Kidney epithelial cell (primary cell): ENCODE results near the gene ELK1. TPM values are rescaled to one million over a fixed set of nuclear protein-coding genes. Genes with fewer than 3 reads are reported as not detected.

Experiments
- DNase-seq: peaks from one replicate; pipeline ENCODE4 v3.0.0-alpha.2; 2010; ENCODE audit warnings: low read depth
- H3K27me3 ChIP-seq: 2 replicates; pipeline ENCODE4 v1.6.0; 2011; ENCODE audit warnings: low read length; ENCODE audit not compliant: control insufficient read depth, insufficient read depth
- H3K36me3 ChIP-seq: 2 replicates; pipeline ENCODE4 v1.5.1; 2011; ENCODE audit warnings: low read length; ENCODE audit not compliant: control insufficient read depth, insufficient read depth
- H3K4me3 ChIP-seq: 2 replicates; pipeline ENCODE4 v1.5.1; 2011; ENCODE audit warnings: low read depth, mild to moderate bottlenecking, control low read depth, low read length
- total RNA-seq: library from RNA; depleted of rRNA; stranded (reverse); fragments of >200 nt; gene quantifications from 2 replicates; pipeline ENCODE4 v1.2.3, GENCODE V29; 2015
- TF ChIP-seq, protein P1 (sequence below): IDR thresholded peaks from 2 replicates; pipeline ENCODE4 v1.5.1; 2011; ENCODE audit warnings: mild to moderate bottlenecking, moderate library complexity, low read length, control low read depth, inconsistent platforms; ENCODE audit not compliant: insufficient read depth, poor library complexity, severe bottlenecking

The ELK1 gene
- total RNA-seq, 1 donor from 2014 or later = 36.0 TPM

DNA sequence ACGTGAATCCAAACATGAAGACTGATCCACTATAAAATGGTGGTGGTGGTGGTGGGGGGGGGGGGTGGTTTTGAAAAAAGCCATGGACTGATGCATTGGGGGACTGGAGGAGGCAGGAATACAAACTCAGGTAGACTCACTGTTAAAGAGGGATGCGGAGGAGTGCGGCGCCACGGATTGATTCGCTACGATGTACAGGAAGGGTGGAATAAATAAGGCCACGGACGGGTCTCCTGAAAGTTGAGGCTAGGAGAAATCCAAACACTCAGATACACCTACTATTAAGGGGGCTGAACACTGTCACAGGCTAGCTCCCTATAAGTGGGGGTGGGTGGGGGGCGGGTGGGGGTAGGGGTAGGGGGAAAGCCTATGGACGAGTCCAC, 591 bp downstream of the ELK1 start:
- H3K4me3 ChIP-seq = peak overlapping the region; percentile 81
- no peaks in the 10 kb centered on the region for H3K27me3 ChIP-seq
- H3K36me3 ChIP-seq = peaks cover 2% of the 10 kb centered on the region
- no peak for DNase-seq
- TF ChIP-seq, protein P1, sequence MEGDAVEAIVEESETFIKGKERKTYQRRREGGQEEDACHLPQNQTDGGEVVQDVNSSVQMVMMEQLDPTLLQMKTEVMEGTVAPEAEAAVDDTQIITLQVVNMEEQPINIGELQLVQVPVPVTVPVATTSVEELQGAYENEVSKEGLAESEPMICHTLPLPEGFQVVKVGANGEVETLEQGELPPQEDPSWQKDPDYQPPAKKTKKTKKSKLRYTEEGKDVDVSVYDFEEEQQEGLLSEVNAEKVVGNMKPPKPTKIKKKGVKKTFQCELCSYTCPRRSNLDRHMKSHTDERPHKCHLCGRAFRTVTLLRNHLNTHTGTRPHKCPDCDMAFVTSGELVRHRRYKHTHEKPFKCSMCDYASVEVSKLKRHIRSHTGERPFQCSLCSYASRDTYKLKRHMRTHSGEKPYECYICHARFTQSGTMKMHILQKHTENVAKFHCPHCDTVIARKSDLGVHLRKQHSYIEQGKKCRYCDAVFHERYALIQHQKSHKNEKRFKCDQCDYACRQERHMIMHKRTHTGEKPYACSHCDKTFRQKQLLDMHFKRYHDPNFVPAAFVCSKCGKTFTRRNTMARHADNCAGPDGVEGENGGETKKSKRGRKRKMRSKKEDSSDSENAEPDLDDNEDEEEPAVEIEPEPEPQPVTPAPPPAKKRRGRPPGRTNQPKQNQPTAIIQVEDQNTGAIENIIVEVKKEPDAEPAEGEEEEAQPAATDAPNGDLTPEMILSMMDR = no peak

DNA sequence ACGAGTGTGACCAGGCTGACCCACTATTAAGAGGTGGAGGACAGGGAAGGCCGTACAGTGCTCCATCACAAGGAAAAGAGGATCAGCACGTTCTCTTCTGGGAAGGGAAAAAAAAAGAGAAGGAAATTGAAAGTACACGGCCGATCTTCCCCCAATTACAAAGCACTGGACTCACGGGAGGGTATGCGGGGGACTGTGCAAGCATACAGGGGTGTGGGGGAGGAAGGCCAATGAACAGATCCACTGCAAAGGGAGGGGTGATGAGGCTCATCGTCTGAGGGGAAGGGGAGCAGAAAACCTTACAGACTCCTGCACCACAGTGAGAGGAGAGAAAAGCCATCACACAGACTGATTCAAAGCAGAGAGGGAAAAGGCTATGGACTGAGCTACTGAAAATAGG, 1.1 kb downstream of the ELK1 start:
- TF ChIP-seq, protein P1 = no peak
- no peaks in the 10 kb centered on the region for H3K27me3 ChIP-seq
- DNase-seq = no peak
- peaks cover 2% of the 10 kb centered on the region for H3K36me3 ChIP-seq
- peak overlapping the region; percentile 81 for H3K4me3 ChIP-seq

DNA sequence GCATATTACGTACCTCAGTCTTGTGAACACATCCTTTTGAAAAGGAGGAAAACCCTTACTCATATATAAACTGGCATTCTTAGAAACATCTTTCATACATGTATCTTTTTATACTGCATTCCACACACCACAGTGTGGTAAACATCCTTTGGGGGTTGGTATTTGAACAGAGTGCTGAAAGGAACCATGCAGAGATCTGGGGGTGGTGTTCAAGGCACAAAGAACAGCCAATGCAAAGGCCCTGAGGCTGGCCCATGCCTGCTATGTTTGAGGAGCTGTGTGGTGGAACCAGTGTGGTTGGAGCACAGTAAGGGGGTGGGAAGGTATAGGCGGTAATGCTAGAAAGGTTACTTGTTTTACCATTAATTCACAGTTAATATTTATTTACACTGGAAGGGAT, 2.0 kb downstream of the ELK1 start:
- peaks cover 2% of the 10 kb centered on the region for H3K36me3 ChIP-seq
- H3K4me3 ChIP-seq = no peak overlapping the region
- no peak for DNase-seq
- no peaks in the 10 kb centered on the region for H3K27me3 ChIP-seq
- TF ChIP-seq, protein P1 = no peak

DNA sequence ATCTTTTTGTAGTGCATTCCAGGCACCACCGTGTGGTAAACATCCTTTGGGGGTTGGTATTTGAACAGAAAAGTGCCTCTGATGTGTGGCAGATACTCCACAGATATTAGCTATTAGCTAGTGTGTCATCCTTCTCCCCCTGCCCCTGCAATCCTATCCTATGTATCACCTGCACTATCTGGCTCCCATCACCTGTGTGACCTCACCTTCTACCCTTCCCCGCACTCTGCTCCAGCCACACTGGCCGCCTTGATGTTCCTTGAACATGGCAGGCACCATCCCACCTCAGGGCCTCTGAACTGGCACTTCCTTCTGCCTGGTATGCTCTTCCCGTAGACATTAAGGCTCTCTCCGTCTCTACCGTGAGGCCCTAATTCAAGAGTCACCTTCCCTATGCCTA, 3.7 kb downstream of the ELK1 start:
- Histone ChIP-seq H3K4me3 (no peak overlapping the region), H3K27me3 (no peaks in the 10 kb centered on the region), H3K36me3 (peaks cover 2% of the 10 kb centered on the region)
- TF ChIP-seq, protein P1 = no peak
- no peak for DNase-seq

DNA sequence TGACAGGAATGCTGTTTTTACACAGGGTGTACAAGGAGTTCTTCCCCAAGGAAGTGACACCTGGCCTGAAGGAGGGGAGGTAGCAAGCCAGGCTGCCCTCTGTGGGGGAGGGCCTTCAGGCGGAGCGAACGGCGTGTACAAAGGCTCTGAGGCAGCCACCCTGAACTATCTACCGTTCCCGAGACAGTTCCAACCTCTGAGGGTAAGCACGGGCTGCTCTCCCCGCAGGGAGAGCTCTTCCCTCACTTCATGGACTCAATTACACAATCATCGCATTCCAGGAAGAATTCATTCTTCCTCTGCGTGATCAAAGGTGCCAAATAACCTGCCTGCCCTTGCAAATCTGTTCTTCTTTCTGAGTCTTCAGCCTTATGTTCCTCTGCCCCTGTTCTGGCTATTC, 4.8 kb downstream of the ELK1 start:
- no peaks in the 10 kb centered on the region for H3K27me3 ChIP-seq
- TF ChIP-seq, protein P1 = no peak
- DNase-seq = no peak
- peaks cover 2% of the 10 kb centered on the region for H3K36me3 ChIP-seq
- H3K4me3 ChIP-seq = no peak overlapping the region

DNA sequence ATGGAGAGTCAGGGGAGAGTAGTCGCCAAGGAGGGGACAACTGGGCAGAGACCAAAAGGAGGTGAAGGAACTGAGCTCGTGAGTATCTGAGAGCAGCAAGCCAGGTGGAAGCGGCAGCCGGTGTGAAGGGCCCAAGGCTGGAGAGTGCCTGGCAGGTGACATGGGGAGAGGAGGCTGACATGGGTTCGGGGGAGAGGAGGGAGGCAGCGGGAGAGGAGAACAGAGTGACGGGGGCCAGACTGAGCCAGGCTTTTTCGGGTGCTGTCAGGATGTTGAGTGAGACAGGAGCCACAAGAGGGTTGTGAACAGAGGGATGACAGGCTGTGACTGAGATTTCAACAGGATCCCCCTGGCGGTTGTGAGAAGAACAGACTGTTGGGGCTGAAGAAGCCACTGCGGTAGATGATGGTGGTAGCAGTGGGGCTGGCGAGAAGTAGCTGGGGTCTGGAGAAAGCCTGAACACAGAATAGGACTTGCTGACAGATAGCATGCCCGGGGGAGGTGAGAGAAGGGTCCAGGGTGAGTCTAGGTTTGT, 5.7 kb downstream of the ELK1 start:
- H3K4me3 ChIP-seq = no peak overlapping the region
- H3K27me3 ChIP-seq = no peaks in the 10 kb centered on the region
- peaks cover 2% of the 10 kb centered on the region for H3K36me3 ChIP-seq
- no peak for DNase-seq
- TF ChIP-seq, protein P1 = peak; percentile 18
